K562 (cell line): Measurements from ENCODE around the gene ST7. TPM values are rescaled to one million over a fixed set of nuclear protein-coding genes. Genes with fewer than 3 reads are reported as not detected.

Experiments used
- ELF1 ChIP-seq: fragments of 200-800 bp; sonication (Bioruptor generic); IDR thresholded peaks from 2 replicates; pipeline ENCODE4 v1.6.1; 2016; ENCODE audit warnings: missing genetic modification characterization, missing compliant biosample characterization
- FOXP4 ChIP-seq: sonication (generic); formaldehyde crosslinking; IDR thresholded peaks from 2 replicates; pipeline ENCODE4 v1.8.0; 2022; ENCODE audit warnings: mild to moderate bottlenecking, missing genetic modification reagents, borderline replicate concordance
- HEY1 ChIP-seq: fragments of 250-450 bp; sonication (Bioruptor Pico); IDR thresholded peaks from 2 replicates; pipeline ENCODE4 v1.5.0; 2020; ENCODE audit warnings: mild to moderate bottlenecking, moderate library complexity, borderline replicate concordance
- HLTF ChIP-seq: fragments of 450-650 bp; IDR thresholded peaks from 2 replicates; pipeline ENCODE4 v1.6.1; 2016
- HMBOX1 ChIP-seq: sonication (generic); IDR thresholded peaks from 2 replicates; pipeline ENCODE4 v1.6.1; 2016
- KDM2B ChIP-seq: fragments of 250-450 bp; sonication (Bioruptor Pico); IDR thresholded peaks from 2 replicates; pipeline ENCODE4 v1.8.0; 2021; ENCODE audit warnings: mild to moderate bottlenecking, moderate library complexity
- POLR2A ChIP-seq: fragments of 450-650 bp; conservative IDR thresholded peaks from 2 replicates; pipeline ENCODE4 v1.6.1; 2016
- RFX1 ChIP-seq: fragments of 450-650 bp; IDR thresholded peaks from 2 replicates; pipeline ENCODE4 v1.6.1; 2016; ENCODE audit warnings: mild to moderate bottlenecking, moderate library complexity
- SP1 ChIP-seq: sonication (generic); formaldehyde crosslinking; IDR thresholded peaks from 2 replicates; pipeline ENCODE4 v1.8.1; 2022; ENCODE audit warnings: mild to moderate bottlenecking, missing genetic modification reagents
- SREBF2 ChIP-seq: sonication (generic); formaldehyde crosslinking; IDR thresholded peaks from 2 replicates; pipeline ENCODE4 v1.4.0; 2020; ENCODE audit warnings: mild to moderate bottlenecking, missing genetic modification reagents
- TEAD4 ChIP-seq, 2 experiments: sonication (generic) in 1 of 2; formaldehyde crosslinking in 1 of 2; IDR thresholded peaks; 2 replicates each; pipeline versions ENCODE4 v1.6.1 to v1.8.0; 2012 to 2022; ENCODE audit warnings: borderline replicate concordance in 1 of 2, inconsistent platforms in 1 of 2, low read length in 1 of 2, mild to moderate bottlenecking in 1 of 2, missing genetic modification reagents in 1 of 2
- ZNF395 ChIP-seq: fragments of 200-800 bp; sonication (Bioruptor generic); IDR thresholded peaks from 2 replicates; pipeline ENCODE4 v1.6.1; 2017; ENCODE audit warnings: missing genetic modification characterization, missing compliant biosample characterization
- ZNF695 ChIP-seq: fragments of 450-650 bp; formaldehyde crosslinking; IDR thresholded peaks from 2 replicates; pipeline ENCODE4 v1.4.0; 2020; ENCODE audit warnings: mild to moderate bottlenecking, moderate library complexity
- ZSCAN32 ChIP-seq: fragments of 450-650 bp; formaldehyde crosslinking; IDR thresholded peaks from 2 replicates; pipeline ENCODE4 v1.4.0; 2020; ENCODE audit warnings: mild to moderate bottlenecking, moderate library complexity
- polyA plus RNA-seq, 8 experiments: library from polyadenylated mRNA; depleted of rRNA in 4 of 8; stranded (reverse) in 5 of 8; unstranded in 3 of 8; fragments of >200 nt; fragmentation: Nextera tagmentation in 2 of 8; fragmentation: Illumina TruSeq in 1 of 8; extraction: Ambion mirVana in 2 of 8; extraction: Trizol in 1 of 8; gene quantifications; 2 replicates each; pipeline versions ENCODE4 v1.2.1 to v1.2.3, GENCODE V29; 2011 to 2014; ENCODE audit warnings: inconsistent platforms in 1 of 8, missing spikeins in 1 of 8
- total RNA-seq, 7 experiments: library from RNA; depleted of rRNA in 6 of 7; stranded (reverse); fragments of >200 nt in 6 of 7; fragmentation: Illumina TruSeq in 2 of 7; extraction: Trizol in 2 of 7; gene quantifications; 2 replicates each; pipeline versions ENCODE4 v1.2.1 to v1.2.3, GENCODE V29; 2011 to 2021; ENCODE audit warnings: low replicate concordance in 1 of 7
- TF ChIP-seq, protein P1 (sequence below): sonication (generic); formaldehyde crosslinking; IDR thresholded peaks from 2 replicates; pipeline ENCODE4 v1.8.1; 2023; ENCODE audit warnings: missing genetic modification reagents, mild to moderate bottlenecking, borderline replicate concordance

ST7 gene
- total and polyA plus RNA-seq, 9 of the 15 experiments (the other 6 are each of a cell fraction or from before 2014, with no cell fraction given): 23.9 to 56.3 (median 36.9) TPM

DNA sequence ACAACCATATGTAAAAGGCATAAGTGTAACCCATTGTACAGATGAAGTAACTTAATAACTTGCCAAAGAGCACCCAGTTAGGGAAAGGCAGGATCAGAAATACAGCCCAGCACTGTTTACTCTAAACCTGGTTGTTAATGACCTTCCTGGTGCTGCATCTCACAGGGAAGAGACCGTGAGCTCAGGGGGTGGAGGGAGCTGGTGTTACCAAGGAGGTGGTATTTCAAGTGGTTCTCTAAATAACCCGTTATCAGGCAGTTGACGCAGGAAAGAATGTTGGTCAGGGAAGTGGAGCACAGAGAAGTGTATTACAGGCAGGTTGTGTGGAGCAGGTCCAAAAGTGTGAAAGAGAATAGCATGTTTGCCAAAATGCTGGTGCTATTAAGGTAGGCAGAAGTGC lies 4.4 kb upstream of the ST7 start (continued):
- TF ChIP-seq FOXP4: no peak
- no peak for TF ChIP-seq ZSCAN32
- no peak for TF ChIP-seq ELF1 (tag)
- TF ChIP-seq POLR2A: 0 out of 2 replicates have a peak, but pooled peaks have one; percentile 23
- no peak for TF ChIP-seq RFX1
- no peak for TF ChIP-seq SP1 (CRISPR knock-in tag)
- no peak for TF ChIP-seq HLTF
- no peak for TF ChIP-seq ZNF695
- peak; percentile 24; the same call in 1 of the 2 replicates for TF ChIP-seq TEAD4 (IDR thresholded peaks at IDR 0.05; ENCODE audit: low read length)
- no peak for TF ChIP-seq TEAD4 (CRISPR knock-in tag; IDR thresholded peaks at IDR 0.05; ENCODE audit: borderline replicate concordance)
- no peak for TF ChIP-seq SREBF2 (CRISPR knock-in tag)
- no peak for TF ChIP-seq HEY1 (CRISPR knock-in tag)
- TF ChIP-seq ZNF395 (CRISPR knock-in tag): no peak
- TF ChIP-seq, protein P1, sequence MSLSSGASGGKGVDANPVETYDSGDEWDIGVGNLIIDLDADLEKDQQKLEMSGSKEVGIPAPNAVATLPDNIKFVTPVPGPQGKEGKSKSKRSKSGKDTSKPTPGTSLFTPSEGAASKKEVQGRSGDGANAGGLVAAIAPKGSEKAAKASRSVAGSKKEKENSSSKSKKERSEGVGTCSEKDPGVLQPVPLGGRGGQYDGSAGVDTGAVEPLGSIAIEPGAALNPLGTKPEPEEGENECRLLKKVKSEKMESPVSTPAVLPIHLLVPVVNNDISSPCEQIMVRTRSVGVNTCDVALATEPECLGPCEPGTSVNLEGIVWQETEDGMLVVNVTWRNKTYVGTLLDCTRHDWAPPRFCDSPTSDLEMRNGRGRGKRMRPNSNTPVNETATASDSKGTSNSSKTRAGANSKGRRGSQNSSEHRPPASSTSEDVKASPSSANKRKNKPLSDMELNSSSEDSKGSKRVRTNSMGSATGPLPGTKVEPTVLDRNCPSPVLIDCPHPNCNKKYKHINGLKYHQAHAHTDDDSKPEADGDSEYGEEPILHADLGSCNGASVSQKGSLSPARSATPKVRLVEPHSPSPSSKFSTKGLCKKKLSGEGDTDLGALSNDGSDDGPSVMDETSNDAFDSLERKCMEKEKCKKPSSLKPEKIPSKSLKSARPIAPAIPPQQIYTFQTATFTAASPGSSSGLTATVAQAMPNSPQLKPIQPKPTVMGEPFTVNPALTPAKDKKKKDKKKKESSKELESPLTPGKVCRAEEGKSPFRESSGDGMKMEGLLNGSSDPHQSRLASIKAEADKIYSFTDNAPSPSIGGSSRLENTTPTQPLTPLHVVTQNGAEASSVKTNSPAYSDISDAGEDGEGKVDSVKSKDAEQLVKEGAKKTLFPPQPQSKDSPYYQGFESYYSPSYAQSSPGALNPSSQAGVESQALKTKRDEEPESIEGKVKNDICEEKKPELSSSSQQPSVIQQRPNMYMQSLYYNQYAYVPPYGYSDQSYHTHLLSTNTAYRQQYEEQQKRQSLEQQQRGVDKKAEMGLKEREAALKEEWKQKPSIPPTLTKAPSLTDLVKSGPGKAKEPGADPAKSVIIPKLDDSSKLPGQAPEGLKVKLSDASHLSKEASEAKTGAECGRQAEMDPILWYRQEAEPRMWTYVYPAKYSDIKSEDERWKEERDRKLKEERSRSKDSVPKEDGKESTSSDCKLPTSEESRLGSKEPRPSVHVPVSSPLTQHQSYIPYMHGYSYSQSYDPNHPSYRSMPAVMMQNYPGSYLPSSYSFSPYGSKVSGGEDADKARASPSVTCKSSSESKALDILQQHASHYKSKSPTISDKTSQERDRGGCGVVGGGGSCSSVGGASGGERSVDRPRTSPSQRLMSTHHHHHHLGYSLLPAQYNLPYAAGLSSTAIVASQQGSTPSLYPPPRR (CRISPR knock-in tag): no peak
- peak; percentile 51; the same call in 1 of the 2 replicates for TF ChIP-seq HMBOX1
- no peak for TF ChIP-seq KDM2B (CRISPR knock-in tag)
